ENCODE results near the gene TNFRSF8.

Gene TNFRSF8

GRCh38 chr1:12161324-12161661, 98.2 kb downstream of the TNFRSF8 start:
- no peak for DNase-seq

GRCh38 chr1:12161662-12162458, 98.8 kb downstream of the TNFRSF8 start:
- DNase-seq = peak; percentile 92

- no peak for DNase-seq
These were observed 99.5 kb downstream of the TNFRSF8 start for GRCh38 chr1:12162459-12163137.

GRCh38 chr1:12163210-12163609, 100.1 kb downstream of the TNFRSF8 start:
- DNase-seq = no peak

- DNase-seq = no peak
These were observed 101.1 kb downstream of the TNFRSF8 start for GRCh38 chr1:12164210-12164609.

- DNase-seq = no peak
These were observed 102.2 kb downstream of the TNFRSF8 start for GRCh38 chr1:12165342-12165741.

- DNase-seq = peak; percentile 34
These were observed 103.9 kb downstream of the TNFRSF8 start, which contains the start of gene TNFRSF1B for GRCh38 chr1:12166834-12167492. Gene TNFRSF1B, plus strand, starts transcription at chr1:12166991. Its CDS starts 101 bp downstream, at chr1:12167092.

- no peak for DNase-seq
These were observed 104.7 kb downstream of the TNFRSF8 start for GRCh38 chr1:12167493-12168429.

GRCh38 chr1:12168451-12169160, 105.5 kb downstream of the TNFRSF8 start:
- DNase-seq = no peak

- DNase-seq = no peak
These were observed 106.5 kb downstream of the TNFRSF8 start for GRCh38 chr1:12169442-12170135.

GRCh38 chr1:12170263-12170671, 107.2 kb downstream of the TNFRSF8 start:
- DNase-seq = no peak

- no peak for DNase-seq
These were observed 108.3 kb downstream of the TNFRSF8 start for GRCh38 chr1:12171206-12172041.

- DNase-seq = no peak
These were observed 109.1 kb downstream of the TNFRSF8 start for GRCh38 chr1:12172042-12172851.

- no peak for DNase-seq
These were observed 110.0 kb downstream of the TNFRSF8 start for GRCh38 chr1:12173041-12173509.

- DNase-seq = no peak
These were observed 110.6 kb downstream of the TNFRSF8 start for GRCh38 chr1:12173631-12174121.

- DNase-seq = no peak
These were observed 112.1 kb downstream of the TNFRSF8 start for GRCh38 chr1:12174924-12175810.

- no peak for DNase-seq
These were observed 113.4 kb downstream of the TNFRSF8 start for GRCh38 chr1:12176298-12177118.
